ENCODE measurements around the gene NKD1.

DNA sequence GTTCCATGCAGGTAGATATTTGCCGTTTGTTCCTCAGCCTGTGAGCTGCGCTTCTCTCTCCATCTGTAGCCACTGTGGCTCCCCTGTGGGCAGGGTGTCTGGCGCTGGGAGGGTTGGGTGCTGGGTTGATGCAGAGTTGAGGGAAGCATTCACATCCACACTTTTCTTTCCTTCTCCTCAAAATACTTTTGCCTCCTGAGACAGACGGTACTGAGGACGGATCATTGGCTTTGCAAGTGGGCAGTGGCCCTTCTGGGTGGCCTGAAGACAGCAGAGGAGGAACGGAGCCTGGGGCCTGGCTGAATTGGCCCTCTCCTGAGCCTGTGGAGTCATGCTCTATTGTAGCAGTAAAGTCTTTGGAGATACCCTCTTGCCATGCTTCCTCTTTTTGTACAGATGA is 43.0 kb downstream of the NKD1 start:
- no peak for TF ChIP-seq CTCF (IDR thresholded peaks at IDR 0.05)
- TF ChIP-seq POLR2A (IDR thresholded peaks at IDR 0.05), result no peak

Data from uterus (tissue), 2 donors.